ENCODE results near the gene PDZD2. TPM values are rescaled to one million over a fixed set of nuclear protein-coding genes. Genes with fewer than 3 reads are reported as not detected.

The PDZD2 gene
- total RNA-seq, 1 experiment from 2014 or later, result 23.0 TPM

GRCh38 chr5:31911291-31912265, 272.6 kb downstream of the PDZD2 start:
- ChIA-PET POLR2A (interaction anchor here (0.6 to 8.7 kb wide), 2 partner anchors 10 to 26 kb away, joined by 3 to 94 read pairs; no protein-coding TSS in a partner anchor), CTCF (interaction anchor here (0.5 to 1.0 kb wide), 3 partner anchors 73 to 336 kb away, joined by 3 read pairs; no protein-coding TSS in a partner anchor)
- no peak for DNase-seq (ENCODE audit: unreplicated experiment)
- BruUV-seq (replicated peaks), result no TSS peak
- no peaks in the 10 kb centered on the region for H3K27me3 Mint-ChIP-seq (ENCODE audit: insufficient read depth, unreplicated experiment)
- no peaks in the 10 kb centered on the region for H3K9me3 Mint-ChIP-seq (ENCODE audit: unreplicated experiment)
- H3K36me3 Mint-ChIP-seq (ENCODE audit: insufficient read depth, unreplicated experiment), result no peaks in the 10 kb centered on the region
- no peak overlapping the region for H3K27ac Mint-ChIP-seq (ENCODE audit: low read depth, unreplicated experiment)
- H3K4me3 Mint-ChIP-seq (ENCODE audit: unreplicated experiment), result no peak overlapping the region
- peaks cover 30% of the 10 kb centered on the region for H3K4me1 Mint-ChIP-seq (ENCODE audit: insufficient read depth, unreplicated experiment)
- TF ChIP-seq, protein P1, sequence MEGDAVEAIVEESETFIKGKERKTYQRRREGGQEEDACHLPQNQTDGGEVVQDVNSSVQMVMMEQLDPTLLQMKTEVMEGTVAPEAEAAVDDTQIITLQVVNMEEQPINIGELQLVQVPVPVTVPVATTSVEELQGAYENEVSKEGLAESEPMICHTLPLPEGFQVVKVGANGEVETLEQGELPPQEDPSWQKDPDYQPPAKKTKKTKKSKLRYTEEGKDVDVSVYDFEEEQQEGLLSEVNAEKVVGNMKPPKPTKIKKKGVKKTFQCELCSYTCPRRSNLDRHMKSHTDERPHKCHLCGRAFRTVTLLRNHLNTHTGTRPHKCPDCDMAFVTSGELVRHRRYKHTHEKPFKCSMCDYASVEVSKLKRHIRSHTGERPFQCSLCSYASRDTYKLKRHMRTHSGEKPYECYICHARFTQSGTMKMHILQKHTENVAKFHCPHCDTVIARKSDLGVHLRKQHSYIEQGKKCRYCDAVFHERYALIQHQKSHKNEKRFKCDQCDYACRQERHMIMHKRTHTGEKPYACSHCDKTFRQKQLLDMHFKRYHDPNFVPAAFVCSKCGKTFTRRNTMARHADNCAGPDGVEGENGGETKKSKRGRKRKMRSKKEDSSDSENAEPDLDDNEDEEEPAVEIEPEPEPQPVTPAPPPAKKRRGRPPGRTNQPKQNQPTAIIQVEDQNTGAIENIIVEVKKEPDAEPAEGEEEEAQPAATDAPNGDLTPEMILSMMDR (IDR thresholded peaks at IDR 0.05; ENCODE audit: unreplicated experiment), result no peak
- intact Hi-C loops (cut with micrococcal nuclease), result no loop called here

DNA sequence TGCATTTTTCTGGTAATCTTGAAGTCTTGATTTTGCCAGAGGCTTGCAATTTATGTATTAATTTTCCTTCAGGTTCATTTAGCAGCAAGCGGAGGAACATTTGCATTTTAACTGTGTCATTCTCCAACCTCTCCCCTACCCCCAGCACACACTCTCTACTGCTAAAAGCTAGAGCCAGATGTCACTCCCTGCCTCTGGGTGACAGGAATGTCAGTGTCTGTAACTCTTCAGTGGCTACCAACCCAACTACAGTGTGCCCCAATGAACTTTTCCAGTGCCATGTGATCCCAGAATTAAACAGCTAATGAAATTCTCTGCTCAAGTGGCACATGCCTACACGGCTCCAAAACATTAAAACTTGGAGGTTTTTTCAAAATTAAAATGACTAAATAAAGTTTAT, 274.9 kb downstream of the PDZD2 start:
- Mint-ChIP-seq H3K36me3 (ENCODE audit: insufficient read depth, unreplicated experiment) (no peaks in the 10 kb centered on the region), H3K4me1 (ENCODE audit: insufficient read depth, unreplicated experiment) (peaks cover 35% of the 10 kb centered on the region), H3K4me3 (ENCODE audit: unreplicated experiment) (peak overlapping the region; percentile 24), H3K27me3 (ENCODE audit: insufficient read depth, unreplicated experiment) (no peaks in the 10 kb centered on the region), H3K9me3 (ENCODE audit: unreplicated experiment) (no peaks in the 10 kb centered on the region), H3K27ac (ENCODE audit: low read depth, unreplicated experiment) (peak overlapping the region; percentile 78)
- TF ChIP-seq, protein P1 (IDR thresholded peaks at IDR 0.05; ENCODE audit: unreplicated experiment), result no peak
- ChIA-PET CTCF (interaction anchor here (1.0 to 1.1 kb wide), 4 partner anchors 9 to 163 kb away, joined by 3 to 6 read pairs (median 4); no protein-coding TSS in a partner anchor), POLR2A (interaction anchor here (0.6 to 8.7 kb wide), 8 partner anchors 8 to 339 kb away, joined by 3 to 94 read pairs (median 4); no protein-coding TSS in a partner anchor)
- intact Hi-C loops (cut with micrococcal nuclease), result no loop called here
- no TSS peak for BruUV-seq (replicated peaks)
- DNase-seq (ENCODE audit: unreplicated experiment), result no peak

DNA sequence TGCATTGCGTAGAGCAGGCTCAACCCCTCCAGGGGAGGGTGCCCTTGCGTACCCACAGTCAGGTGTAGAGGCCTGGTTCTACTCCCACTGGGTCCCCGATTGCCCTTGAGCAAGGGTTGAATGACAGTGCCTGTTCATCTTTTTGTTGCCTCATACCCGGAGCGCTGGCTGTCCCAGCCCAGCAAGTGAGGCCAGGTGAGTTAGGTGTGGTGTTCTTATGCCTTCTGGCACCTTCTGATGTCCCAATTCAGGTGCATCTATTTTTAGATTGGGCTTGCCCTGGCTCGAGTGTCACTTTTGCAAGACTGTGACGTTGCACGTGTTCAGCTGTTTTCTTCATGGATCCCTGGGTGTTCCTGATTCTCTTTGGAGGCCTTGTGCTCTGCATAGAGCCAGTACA, 277.4 kb downstream of the PDZD2 start:
- Mint-ChIP-seq H3K27me3 (ENCODE audit: insufficient read depth, unreplicated experiment) (no peaks in the 10 kb centered on the region), H3K27ac (ENCODE audit: low read depth, unreplicated experiment) (peak overlapping the region; percentile 16), H3K36me3 (ENCODE audit: insufficient read depth, unreplicated experiment) (no peaks in the 10 kb centered on the region), H3K9me3 (ENCODE audit: unreplicated experiment) (no peaks in the 10 kb centered on the region), H3K4me3 (ENCODE audit: unreplicated experiment) (no peak overlapping the region), H3K4me1 (ENCODE audit: insufficient read depth, unreplicated experiment) (peaks cover 29% of the 10 kb centered on the region)
- peak; percentile 79 for DNase-seq (ENCODE audit: unreplicated experiment)
- BruUV-seq (replicated peaks), result no TSS peak
- TF ChIP-seq, protein P1 (IDR thresholded peaks at IDR 0.05; ENCODE audit: unreplicated experiment), result no peak
- intact Hi-C loops (cut with micrococcal nuclease), result no loop called here
- ChIA-PET POLR2A (interaction anchor here (1.1 to 8.7 kb wide), 5 partner anchors 21 to 143 kb away, joined by 3 to 94 read pairs (median 5); no protein-coding TSS in a partner anchor), CTCF (interaction anchor here (0.6 to 2.2 kb wide), 3 partner anchors 13 to 73 kb away, joined by 3 to 8 read pairs (median 4); no protein-coding TSS in a partner anchor)

GRCh38 chr5:31918739-31919138, 279.8 kb downstream of the PDZD2 start:
- H3K27me3 Mint-ChIP-seq (ENCODE audit: insufficient read depth, unreplicated experiment), result no peaks in the 10 kb centered on the region
- POLR2A ChIA-PET, result interaction anchor here (0.5 to 8.7 kb wide), 2 partner anchors 9 to 18 kb away, joined by 3 to 94 read pairs; no protein-coding TSS in a partner anchor
- BruUV-seq (replicated peaks), result no TSS peak
- no peak overlapping the region for H3K27ac Mint-ChIP-seq (ENCODE audit: low read depth, unreplicated experiment)
- no peak overlapping the region for H3K4me3 Mint-ChIP-seq (ENCODE audit: unreplicated experiment)
- H3K36me3 Mint-ChIP-seq (ENCODE audit: insufficient read depth, unreplicated experiment), result no peaks in the 10 kb centered on the region
- H3K9me3 Mint-ChIP-seq (ENCODE audit: unreplicated experiment), result no peaks in the 10 kb centered on the region
- DNase-seq (ENCODE audit: unreplicated experiment), result no peak
- intact Hi-C loops (cut with micrococcal nuclease), result no loop called here
- peaks cover 26% of the 10 kb centered on the region for H3K4me1 Mint-ChIP-seq (ENCODE audit: insufficient read depth, unreplicated experiment)
- CTCF ChIA-PET, result interaction anchor here (0.7 to 1.1 kb wide), 5 partner anchors 9 to 158 kb away, joined by 3 to 5 read pairs (median 3); no protein-coding TSS in a partner anchor
- TF ChIP-seq, protein P1 (IDR thresholded peaks at IDR 0.05; ENCODE audit: unreplicated experiment), result no peak
